K562 (cell line): ENCODE results near the gene KAT2B. TPM values are rescaled to one million over a fixed set of nuclear protein-coding genes. Genes with fewer than 3 reads are reported as not detected.

ENCODE experiments used
- ARID1B ChIP-seq: fragments of 450-650 bp; IDR thresholded peaks from 2 replicates; pipeline ENCODE4 v1.6.1; 2016; ENCODE audit warnings: antibody characterized with exemption, mild to moderate bottlenecking, inconsistent platforms
- CBFA2T3 ChIP-seq: fragments of 450-650 bp; IDR thresholded peaks from 2 replicates; pipeline ENCODE4 v1.6.1; 2017
- ELF2 ChIP-seq: fragments of 250-450 bp; sonication (Bioruptor Pico); IDR thresholded peaks from 2 replicates; pipeline ENCODE4 v1.5.0; 2021; ENCODE audit warnings: mild to moderate bottlenecking
- EP300 ChIP-seq: IDR thresholded peaks from 2 replicates; pipeline ENCODE4 v1.6.1; 2012; ENCODE audit warnings: low read length, improper control_type of control experiment
- SMARCE1 ChIP-seq: fragments of 450-650 bp; IDR thresholded peaks from 2 replicates; pipeline ENCODE4 v1.7.1; 2016; ENCODE audit warnings: mild to moderate bottlenecking
- STAT5A ChIP-seq: IDR thresholded peaks from 2 replicates; pipeline ENCODE4 v1.6.1; 2012; ENCODE audit warnings: low read length, inconsistent platforms, borderline replicate concordance
- TCF3 ChIP-seq: sonication (generic); formaldehyde crosslinking; IDR thresholded peaks from 2 replicates; pipeline ENCODE4 v1.4.0; 2020; ENCODE audit warnings: mild to moderate bottlenecking, missing genetic modification reagents
- U2AF1 ChIP-seq: fragments of 200-400 bp; formaldehyde crosslinking; optimal IDR thresholded peaks from 2 replicates; pipeline ENCODE3; 2017; ENCODE audit warnings: mild to moderate bottlenecking, low read depth, low read length, moderate library complexity
- ZNF140 ChIP-seq: fragments of 250-450 bp; sonication (Bioruptor Pico); IDR thresholded peaks from 2 replicates; pipeline ENCODE4 v1.8.0; 2021; ENCODE audit warnings: moderate library complexity, mild to moderate bottlenecking, inconsistent platforms
- ZNF146 ChIP-seq: IDR thresholded peaks from one replicate; pipeline ENCODE4 v1.6.1; 2018; ENCODE audit warnings: missing compliant biosample characterization; ENCODE audit not compliant: unreplicated experiment
- ZNF324 ChIP-seq: fragments of 250-450 bp; sonication (Bioruptor Pico); IDR thresholded peaks from 2 replicates; pipeline ENCODE4 v1.4.0; 2020; ENCODE audit warnings: mild to moderate bottlenecking
- ZNF583 ChIP-seq: fragments of 250-450 bp; sonication (Bioruptor Pico); IDR thresholded peaks from 2 replicates; pipeline ENCODE4 v1.4.0; 2020
- ZNF655 ChIP-seq: fragments of 250-450 bp; sonication (Bioruptor Pico); IDR thresholded peaks from 2 replicates; pipeline ENCODE4 v1.5.0; 2021
- ZNF780A ChIP-seq: fragments of 250-450 bp; sonication (Bioruptor Pico); IDR thresholded peaks from 2 replicates; pipeline ENCODE4 v1.5.0; 2021; ENCODE audit warnings: mild to moderate bottlenecking
- polyA plus RNA-seq, 8 experiments: library from polyadenylated mRNA; depleted of rRNA in 4 of 8; stranded (reverse) in 5 of 8; unstranded in 3 of 8; fragments of >200 nt; fragmentation: Nextera tagmentation in 2 of 8; fragmentation: Illumina TruSeq in 1 of 8; extraction: Ambion mirVana in 2 of 8; extraction: Trizol in 1 of 8; gene quantifications; 2 replicates each; pipeline versions ENCODE4 v1.2.1 to v1.2.3, GENCODE V29; 2011 to 2014; ENCODE audit warnings: inconsistent platforms in 1 of 8, missing spikeins in 1 of 8
- total RNA-seq, 7 experiments: library from RNA; depleted of rRNA in 6 of 7; stranded (reverse); fragments of >200 nt in 6 of 7; fragmentation: Illumina TruSeq in 2 of 7; extraction: Trizol in 2 of 7; gene quantifications; 2 replicates each; pipeline versions ENCODE4 v1.2.1 to v1.2.3, GENCODE V29; 2011 to 2021; ENCODE audit warnings: low replicate concordance in 1 of 7
- TF ChIP-seq, protein P1 (sequence below): fragments of 450-650 bp; IDR thresholded peaks from 2 replicates; pipeline ENCODE4 v1.6.1; 2016; ENCODE audit warnings: mild to moderate bottlenecking

Gene KAT2B
- total and polyA plus RNA-seq, 9 of the 15 experiments (the other 6 are each of a cell fraction or from before 2014, with no cell fraction given) = 3.3 to 14.9 (median 12.2) TPM

GRCh38 chr3:20015525-20015924, 24.7 kb upstream of the KAT2B start (continued):
- TF ChIP-seq ZNF583 (CRISPR knock-in tag) (no peak), ZNF146 (no peak), ZNF324 (CRISPR knock-in tag) (no peak), EP300 (peak; percentile 74), SMARCE1 (peak; percentile 49; the same call in 1 of the 2 replicates), U2AF1 (no peak), CBFA2T3 (peak; percentile 77), ARID1B (peak; percentile 83), ZNF655 (CRISPR knock-in tag) (no peak), STAT5A (peak; percentile 29; the same call in 1 of the 2 replicates), ZNF140 (CRISPR knock-in tag) (no peak), TCF3 (CRISPR knock-in tag) (peak; percentile 84), ZNF780A (no peak), ELF2 (CRISPR knock-in tag) (no peak)
- TF ChIP-seq, protein P1, sequence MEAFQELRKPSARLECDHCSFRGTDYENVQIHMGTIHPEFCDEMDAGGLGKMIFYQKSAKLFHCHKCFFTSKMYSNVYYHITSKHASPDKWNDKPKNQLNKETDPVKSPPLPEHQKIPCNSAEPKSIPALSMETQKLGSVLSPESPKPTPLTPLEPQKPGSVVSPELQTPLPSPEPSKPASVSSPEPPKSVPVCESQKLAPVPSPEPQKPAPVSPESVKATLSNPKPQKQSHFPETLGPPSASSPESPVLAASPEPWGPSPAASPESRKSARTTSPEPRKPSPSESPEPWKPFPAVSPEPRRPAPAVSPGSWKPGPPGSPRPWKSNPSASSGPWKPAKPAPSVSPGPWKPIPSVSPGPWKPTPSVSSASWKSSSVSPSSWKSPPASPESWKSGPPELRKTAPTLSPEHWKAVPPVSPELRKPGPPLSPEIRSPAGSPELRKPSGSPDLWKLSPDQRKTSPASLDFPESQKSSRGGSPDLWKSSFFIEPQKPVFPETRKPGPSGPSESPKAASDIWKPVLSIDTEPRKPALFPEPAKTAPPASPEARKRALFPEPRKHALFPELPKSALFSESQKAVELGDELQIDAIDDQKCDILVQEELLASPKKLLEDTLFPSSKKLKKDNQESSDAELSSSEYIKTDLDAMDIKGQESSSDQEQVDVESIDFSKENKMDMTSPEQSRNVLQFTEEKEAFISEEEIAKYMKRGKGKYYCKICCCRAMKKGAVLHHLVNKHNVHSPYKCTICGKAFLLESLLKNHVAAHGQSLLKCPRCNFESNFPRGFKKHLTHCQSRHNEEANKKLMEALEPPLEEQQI = no peak
- TF ChIP-seq, all 486 proteins: peak for 31
